H1 (cell line): ENCODE measurements around the gene PPP1CA. TPM values are rescaled to one million over a fixed set of nuclear protein-coding genes. Genes with fewer than 3 reads are reported as not detected.

ENCODE experiments used
- CTCF ChIA-PET: fragments of 300-600 bp; sonication (Branson Sonifier 250); formaldehyde crosslinking; loops from one replicate; lab custom pipeline; 2021; ENCODE audit not compliant: partially characterized antibody; lab: Charles Lee
- POLR2A ChIA-PET: fragments of 300-600 bp; sonication (Branson Sonifier 250); formaldehyde crosslinking; loops from one replicate; lab custom pipeline; 2021; ENCODE audit warnings: inconsistent platforms; ENCODE audit not compliant: partially characterized antibody; lab: Charles Lee
- DNase-seq, 2 experiments: peaks; one replicate each; pipeline versions ENCODE4 v3.0.0 to v3.0.0-alpha.2; 2010 to 2022; ENCODE audit warnings: low spot score in 2 of 2, low read depth in 1 of 2, mixed read lengths in 1 of 2
- FAIRE-seq: peaks from 2 replicates; lab custom pipeline; 2011; peaks lifted over from hg19 to GRCh38; lab: Jason Lieb, UNC
- H2AFZ ChIP-seq: 2 replicates; pipeline ENCODE4 v1.8.1; 2012; ENCODE audit warnings: low read length, inconsistent platforms
- H2AK5ac ChIP-seq: 2 replicates; pipeline ENCODE4 v1.6.1; 2013; ENCODE audit warnings: low read depth, low read length
- H2BK120ac ChIP-seq: replicated peaks from 2 replicates; pipeline ENCODE3; 2013; ENCODE audit warnings: low read depth, low read length, inconsistent platforms
- H2BK12ac ChIP-seq: 2 replicates; pipeline ENCODE4 v1.6.1; 2013; ENCODE audit warnings: low read depth, low read length
- H2BK15ac ChIP-seq: 2 replicates; pipeline ENCODE4 v1.6.1; 2013; ENCODE audit warnings: low read length
- H2BK20ac ChIP-seq: 2 replicates; pipeline ENCODE4 v1.6.1; 2013; ENCODE audit warnings: low read length
- H2BK5ac ChIP-seq: 2 replicates; pipeline ENCODE4 v1.6.1; 2013; ENCODE audit warnings: low read depth, low read length
- H3K14ac ChIP-seq: 2 replicates; pipeline ENCODE4 v1.6.1; 2013; ENCODE audit warnings: inconsistent platforms; ENCODE audit not compliant: insufficient read length
- H3K18ac ChIP-seq: 2 replicates; pipeline ENCODE4 v1.6.1; 2013; ENCODE audit warnings: low read length; ENCODE audit errors: extremely low read depth
- H3K23ac ChIP-seq: 2 replicates; pipeline ENCODE4 v1.6.1; 2013; ENCODE audit warnings: inconsistent platforms; ENCODE audit not compliant: insufficient read length
- H3K23me2 ChIP-seq: 2 replicates; pipeline ENCODE4 v1.6.1; 2013; ENCODE audit warnings: low read depth, low read length
- H3K27ac ChIP-seq: 2 replicates; pipeline ENCODE4 v1.6.1; 2011; ENCODE audit warnings: low read depth, low read length, inconsistent platforms
- H3K27me3 ChIP-seq, 4 experiments: replicated peaks in 1 of 4; 1 replicate in 1 of 4; 2 replicates in 3 of 4; pipeline versions ENCODE4 v1.6.1 to v1.8.1; 2011 to 2013; ENCODE audit warnings: low read length in 3 of 4, mild to moderate bottlenecking in 3 of 4, inconsistent platforms in 2 of 4, mixed read lengths in 2 of 4, moderate library complexity in 1 of 4; ENCODE audit not compliant: control insufficient read depth in 3 of 4, insufficient read depth in 3 of 4; ENCODE audit errors: extremely low read depth in 1 of 4
- H3K36me3 ChIP-seq, 4 experiments: 2 replicates each; pipeline versions ENCODE4 v1.6.1 to v1.8.1; 2011 to 2013; ENCODE audit warnings: mild to moderate bottlenecking in 4 of 4, low read length in 3 of 4, moderate library complexity in 2 of 4, control low read depth in 1 of 4, inconsistent platforms in 1 of 4; ENCODE audit not compliant: insufficient read depth in 4 of 4, control insufficient read depth in 2 of 4
- H3K4ac ChIP-seq: replicated peaks from 2 replicates; pipeline ENCODE3; 2013; ENCODE audit warnings: low read length, low read depth, mixed read lengths, inconsistent platforms; ENCODE audit not compliant: insufficient read length
- H3K4me1 ChIP-seq, 4 experiments: replicated peaks in 1 of 4; 1 replicate in 1 of 4; 2 replicates in 3 of 4; pipeline versions ENCODE4 v1.6.1 to v1.8.1; 2011 to 2013; ENCODE audit warnings: low read length in 3 of 4, inconsistent platforms in 2 of 4, mixed read lengths in 1 of 4; ENCODE audit not compliant: insufficient read depth in 4 of 4, control insufficient read depth in 3 of 4
- H3K4me2 ChIP-seq, 2 experiments: 2 replicates each; pipeline versions ENCODE4 v1.6.1 to v1.8.1; 2011 to 2013; ENCODE audit warnings: low read depth in 2 of 2, low read length in 2 of 2, control low read depth in 1 of 2, inconsistent platforms in 1 of 2, mild to moderate bottlenecking in 1 of 2; ENCODE audit not compliant: insufficient read depth in 1 of 2
- H3K4me3 ChIP-seq, 4 experiments: fragments of 200-600, 300-600 bp in 1 of 4; sonication (generic), shearing (Covaris generic), sonication (Bioruptor Twin) in 1 of 4; 2 replicates each; pipeline versions ENCODE4 v1.5.1 to v1.8.1; 2011 to 2016; ENCODE audit warnings: low read length in 4 of 4, low read depth in 3 of 4, control low read depth in 2 of 4, inconsistent platforms in 2 of 4, mild to moderate bottlenecking in 2 of 4, mixed read lengths in 1 of 4, moderate library complexity in 1 of 4; ENCODE audit not compliant: insufficient read depth in 2 of 4; ENCODE audit errors: extremely low read depth in 1 of 4
- H3K56ac ChIP-seq: replicated peaks from 2 replicates; pipeline ENCODE3; 2013; ENCODE audit warnings: low read depth, mild to moderate bottlenecking, mixed read lengths, low read length, inconsistent platforms; ENCODE audit not compliant: insufficient read length
- H3K79me1 ChIP-seq: 2 replicates; pipeline ENCODE4 v1.6.1; 2013; ENCODE audit warnings: low read depth, low read length, control low read depth
- H3K79me2 ChIP-seq, 2 experiments: 2 replicates each; pipeline versions ENCODE4 v1.6.1 to v1.8.1; 2012 to 2013; ENCODE audit warnings: low read length in 2 of 2, mild to moderate bottlenecking in 2 of 2, inconsistent platforms in 1 of 2; ENCODE audit not compliant: insufficient read depth in 2 of 2, control insufficient read depth in 1 of 2
- H3K9ac ChIP-seq, 4 experiments: replicated peaks in 1 of 4; 1 replicate in 1 of 4; 2 replicates in 3 of 4; pipeline versions ENCODE4 v1.6.1 to v1.8.1; 2011 to 2013; ENCODE audit warnings: low read depth in 3 of 4, low read length in 3 of 4, control low read depth in 2 of 4, mild to moderate bottlenecking in 2 of 4, moderate library complexity in 2 of 4, inconsistent platforms in 1 of 4; ENCODE audit errors: extremely low read depth in 1 of 4
- H3K9me3 ChIP-seq, 2 experiments: 2 replicates each; pipeline versions ENCODE4 v1.6.1 to v1.8.1; 2012 to 2013; ENCODE audit warnings: mild to moderate bottlenecking in 2 of 2, moderate library complexity in 2 of 2, control low read depth in 1 of 2, inconsistent platforms in 1 of 2, low read depth in 1 of 2, low read length in 1 of 2, mixed read lengths in 1 of 2; ENCODE audit not compliant: insufficient read depth in 2 of 2
- H4K20me1 ChIP-seq, 2 experiments: replicated peaks in 1 of 2; 2 replicates each; pipeline versions ENCODE3 to v1.8.1; 2011 to 2013; ENCODE audit warnings: inconsistent platforms in 2 of 2, low read length in 2 of 2, mild to moderate bottlenecking in 1 of 2; ENCODE audit not compliant: insufficient read depth in 2 of 2, control insufficient read depth in 1 of 2
- H4K5ac ChIP-seq: 2 replicates; pipeline ENCODE4 v1.6.1; 2013; ENCODE audit warnings: low read length, low read depth, mixed read lengths, inconsistent platforms; ENCODE audit not compliant: insufficient read length
- H4K8ac ChIP-seq: 2 replicates; pipeline ENCODE4 v1.8.0; 2013; ENCODE audit warnings: mild to moderate bottlenecking, moderate library complexity, low read length, inconsistent platforms; ENCODE audit not compliant: insufficient read depth; ENCODE audit errors: extremely low read depth
- H4K91ac ChIP-seq: replicated peaks from 2 replicates; pipeline ENCODE3; 2013; ENCODE audit warnings: low read length, mixed read lengths, inconsistent platforms; ENCODE audit not compliant: insufficient read length
- BACH1 ChIP-seq: IDR thresholded peaks from 2 replicates; pipeline ENCODE4 v1.6.1; 2012; ENCODE audit warnings: low read length, improper control_type of control experiment
- CBX8 ChIP-seq: fragments of 300-800, 300-1000 bp; sonication (generic); IDR thresholded peaks from 2 replicates; pipeline ENCODE4 v1.7.1; 2016; ENCODE audit warnings: low read depth, low read length, borderline replicate concordance
- CHD1 ChIP-seq: IDR thresholded peaks from 2 replicates; pipeline ENCODE4 v1.6.1; 2012; ENCODE audit warnings: low read depth, low read length, improper control_type of control experiment
- POU5F1 ChIP-seq: IDR thresholded peaks from 2 replicates; pipeline ENCODE4 v1.6.1; 2011; ENCODE audit warnings: low read depth, mild to moderate bottlenecking, low read length, moderate library complexity
- RBBP5 ChIP-seq: IDR thresholded peaks from 2 replicates; pipeline ENCODE4 v1.7.1; 2012; ENCODE audit warnings: low read depth, mild to moderate bottlenecking, inconsistent platforms, low read length, moderate library complexity, borderline replicate concordance
- SP1 ChIP-seq: IDR thresholded peaks from 2 replicates; pipeline ENCODE4 v1.6.1; 2011; ENCODE audit warnings: low read depth, low read length
- WGBS, 2 experiments: shearing (Covaris generic) in 1 of 2; methylation state at CpG; one replicate each; pipeline versions ENCODE4 v1.1.6 to v1.1.7; 2013 to 2015; ENCODE audit warnings: low lambda C conversion rate in 2 of 2, mixed read lengths in 2 of 2, inconsistent platforms in 1 of 2, low coverage in 1 of 2, missing lambda C conversion rate in 1 of 2; ENCODE audit not compliant: insufficient replicate concordance in 2 of 2, insufficient coverage in 1 of 2, insufficient read length in 1 of 2; ENCODE audit errors: extremely low coverage in 1 of 2, missing lambda C conversion rate in 1 of 2; 5-methylcytosine and 5-hydroxymethylcytosine counted together
- polyA plus RNA-seq, 7 experiments: library from polyadenylated mRNA; depleted of rRNA in 3 of 7; stranded (reverse) in 5 of 7; unstranded in 2 of 7; fragments of >200 nt in 5 of 7; fragments of 200-250 nt in 2 of 7; gene quantifications; 1 replicate in 5 of 7; 2 replicates in 1 of 7; 4 replicates in 1 of 7; pipeline versions ENCODE4 v1.2.1 to v1.2.3, GENCODE V29; 2011 to 2013; ENCODE audit warnings: missing spikeins in 2 of 7, mixed read lengths in 2 of 7
- total RNA-seq: library from RNA; stranded (reverse); fragmentation: NEBNext Ultra II Directional; extraction: Animal tissue kit (Norgen Biotek cat#: 25700); gene quantifications from 2 replicates; pipeline ENCODE4 v1.2.1, GENCODE V29; 2021

Gene PPP1CA
- total and polyA plus RNA-seq, 2 of the 8 experiments (the other 6 are each of a cell fraction or from before 2014, with no cell fraction given), result 198 to 359 TPM

GRCh38 chr11:67369275-67369674 is 32.4 kb downstream of the PPP1CA start:
- FAIRE-seq (no peak), DNase-seq (no peak)
- Histone ChIP-seq H2BK5ac (no peak overlapping the region), H2BK15ac (no peak overlapping the region), H3K4me1 (peaks cover 0 to 27% (median 22%) of the 10 kb centered on the region in 4 experiments; a peak in 6 of 7 replicates), H3K4me3 (no peak overlapping the region), H3K23me2 (peaks cover 13% of the 10 kb centered on the region; the same call in 1 of the 2 replicates), H2AK5ac (0 out of 2 replicates have a peak overlapping the region, but pooled peaks have one; percentile 84), H3K18ac (no peak overlapping the region), H3K9me3 (no peaks in the 10 kb centered on the region), H4K20me1 (peaks cover 0 to 3% of the 10 kb centered on the region in 2 experiments), H3K79me1 (no peaks in the 10 kb centered on the region), H3K56ac (no peak overlapping the region), H2AFZ (no peak overlapping the region), H3K9ac (no peak overlapping the region), H3K23ac (no peak overlapping the region), H2BK120ac (no peak overlapping the region), H3K27ac (no peak overlapping the region), H3K14ac (no peak overlapping the region), H3K36me3 (no peaks in the 10 kb centered on the region), H2BK20ac (peak overlapping the region; percentile 40; the same call in 1 of the 2 replicates), H4K5ac (no peak overlapping the region), H3K27me3 (peaks cover 0 to 34% (median 27%) of the 10 kb centered on the region in 4 experiments; a peak in 6 of 7 replicates), H2BK12ac (peak overlapping the region; percentile 68; the same call in 1 of the 2 replicates), H3K4ac (no peak overlapping the region), H3K4me2 (no peak overlapping the region), H4K8ac (no peak overlapping the region), H4K91ac (no peak overlapping the region), H3K79me2 (no peaks in the 10 kb centered on the region)
- POLR2A ChIA-PET, result interaction anchor here (0.8 to 1.4 kb wide), 5 partner anchors 8 to 177 kb away, joined by 3 to 5 read pairs (median 4); partner anchors contain the start of gene POLD4
- CTCF ChIA-PET, result interaction anchor here (0.7 to 34.8 kb wide), 9 partner anchors 10 to 348 kb away, joined by 3 to 1305 read pairs (median 10); partner anchors contain the start of genes POLD4 and RAD9A
- 95% methylated on average over 8 of the region's 8 CpGs; no CpG with 5 or more reads in 1 of the 2 experiments for WGBS, 2 experiments
- TF ChIP-seq SP1 (no peak), POU5F1 (no peak), BACH1 (no peak), CBX8 (no peak), RBBP5 (no peak), CHD1 (no peak)
